Gastrocnemius medialis (tissue), 4 donors: ENCODE results near the gene ARMC10.
"Not testable (repeated sequence)": the region's sequence is repeated elsewhere in the genome, so short reads cannot be mapped to it uniquely, and the experiment has no call there.

Source experiments
- POLR2A ChIP-seq, 2 donors: fragments of 450-650 bp; IDR thresholded peaks; one replicate each; pipeline ENCODE4 v1.6.1; 2017; ENCODE audit warnings: antibody characterized with exemption in 2 of 2, mild to moderate bottlenecking in 2 of 2, moderate library complexity in 2 of 2
- TF ChIP-seq, protein P1 (sequence below), 5 experiments: fragments of 450-650 bp in 3 of 5; fragments of 200-600 bp in 2 of 5; sonication (generic) in 2 of 5; IDR thresholded peaks in 4 of 5; conservative IDR thresholded peaks in 1 of 5; 1 replicate in 4 of 5; 2 replicates in 1 of 5; pipeline ENCODE4 v1.5.1; 2016 to 2019; ENCODE audit warnings: antibody characterized with exemption in 5 of 5, mild to moderate bottlenecking in 3 of 5, moderate library complexity in 3 of 5

DNA sequence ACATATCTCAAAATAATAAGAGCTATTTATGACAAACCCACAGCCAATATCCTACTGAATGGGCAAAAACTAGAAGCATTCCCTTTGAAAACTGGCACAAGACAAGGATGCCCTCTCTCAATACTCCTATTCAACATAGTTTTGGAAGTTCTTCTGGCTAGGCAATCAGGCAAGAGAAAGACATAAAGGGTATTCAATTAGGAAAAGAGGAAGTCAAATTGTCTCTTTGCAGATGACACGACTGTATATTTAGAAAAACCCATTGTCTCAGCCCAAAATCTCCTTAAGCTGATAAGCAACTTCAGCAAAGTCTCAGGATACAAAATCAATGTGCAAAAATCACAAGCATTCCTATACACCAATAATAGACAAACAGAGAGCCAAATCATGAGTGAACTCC lies 33.1 kb upstream of the ARMC10 start:
- not testable (repeated sequence) for TF ChIP-seq POLR2A (IDR thresholded peaks at IDR 0.05)
- TF ChIP-seq, protein P1, sequence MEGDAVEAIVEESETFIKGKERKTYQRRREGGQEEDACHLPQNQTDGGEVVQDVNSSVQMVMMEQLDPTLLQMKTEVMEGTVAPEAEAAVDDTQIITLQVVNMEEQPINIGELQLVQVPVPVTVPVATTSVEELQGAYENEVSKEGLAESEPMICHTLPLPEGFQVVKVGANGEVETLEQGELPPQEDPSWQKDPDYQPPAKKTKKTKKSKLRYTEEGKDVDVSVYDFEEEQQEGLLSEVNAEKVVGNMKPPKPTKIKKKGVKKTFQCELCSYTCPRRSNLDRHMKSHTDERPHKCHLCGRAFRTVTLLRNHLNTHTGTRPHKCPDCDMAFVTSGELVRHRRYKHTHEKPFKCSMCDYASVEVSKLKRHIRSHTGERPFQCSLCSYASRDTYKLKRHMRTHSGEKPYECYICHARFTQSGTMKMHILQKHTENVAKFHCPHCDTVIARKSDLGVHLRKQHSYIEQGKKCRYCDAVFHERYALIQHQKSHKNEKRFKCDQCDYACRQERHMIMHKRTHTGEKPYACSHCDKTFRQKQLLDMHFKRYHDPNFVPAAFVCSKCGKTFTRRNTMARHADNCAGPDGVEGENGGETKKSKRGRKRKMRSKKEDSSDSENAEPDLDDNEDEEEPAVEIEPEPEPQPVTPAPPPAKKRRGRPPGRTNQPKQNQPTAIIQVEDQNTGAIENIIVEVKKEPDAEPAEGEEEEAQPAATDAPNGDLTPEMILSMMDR (IDR thresholded peaks at IDR 0.05 in 4 of 5, conservative IDR thresholded peaks at IDR 0.05 in 1 of 5): not testable (repeated sequence)
